PC-3 (cell line): Measurements from ENCODE around the gene DHRS2. TPM values are rescaled to one million over a fixed set of nuclear protein-coding genes. Genes with fewer than 3 reads are reported as not detected.

Experiments
- ATAC-seq: fragments of 200-7000 bp; cut with Tn5 transposase; 2 replicates; pipeline ENCODE4 v1.9.1; 2020; ENCODE audit warnings: mild to moderate bottlenecking, moderate library complexity
- BruUV-seq: library from RNA; stranded (reverse); fragments of 400-500 nt; replicated peaks from 2 replicates; lab custom pipeline; 2021; lab: Mats Ljungman, UMichigan
- CTCF ChIA-PET: fragments of 300-600 bp; sonication (Branson Sonifier 250); formaldehyde crosslinking; loops from one replicate; lab custom pipeline; 2022; ENCODE audit warnings: antibody characterized with exemption; lab: Charles Lee
- POLR2A ChIA-PET: fragments of 300-600 bp; sonication (Branson Sonifier 250); formaldehyde crosslinking; loops from one replicate; lab custom pipeline; 2022; ENCODE audit warnings: antibody characterized with exemption; ENCODE audit not compliant: unreplicated experiment; lab: Charles Lee
- DNase-seq: peaks from one replicate; pipeline ENCODE4 v3.0.0-alpha.2; 2015
- H2AFZ ChIP-seq: fragments of 300-600 bp; sonication (generic); 2 replicates; pipeline ENCODE4 v1.6.0; 2016; ENCODE audit warnings: antibody characterized with exemption, low read length
- H3F3A ChIP-seq: fragments of 300-600 bp; sonication (generic); one replicate; pipeline ENCODE4 v1.6.0; 2017; ENCODE audit warnings: antibody characterized with exemption, low read length, control low read depth, mild to moderate bottlenecking; ENCODE audit not compliant: unreplicated experiment
- H3K27ac ChIP-seq: fragments of 300-600 bp; sonication (generic); 2 replicates; pipeline ENCODE4 v1.5.1; 2016; ENCODE audit warnings: mild to moderate bottlenecking, low read length
- H3K27me3 ChIP-seq: fragments of 300-600 bp; sonication (generic); 2 replicates; pipeline ENCODE4 v1.6.1; 2016; ENCODE audit warnings: low read length, mixed read lengths
- H3K36me3 ChIP-seq: fragments of 300-600 bp; sonication (generic); 2 replicates; pipeline ENCODE4 v1.6.1; 2016; ENCODE audit warnings: low read depth, mixed run types, low read length, mixed read lengths
- H3K4me1 ChIP-seq: fragments of 300-600 bp; sonication (generic); 2 replicates; pipeline ENCODE4 v1.5.1; 2016; ENCODE audit warnings: low read length; ENCODE audit not compliant: insufficient read depth
- H3K4me2 ChIP-seq: fragments of 300-600 bp; sonication (generic); 2 replicates; pipeline ENCODE4 v1.6.0; 2016; ENCODE audit warnings: low read length
- H3K4me3 ChIP-seq: fragments of 300-600 bp; sonication (generic); 2 replicates; pipeline ENCODE4 v1.5.1; 2016; ENCODE audit warnings: mild to moderate bottlenecking, low read length, mixed read lengths
- H3K79me2 ChIP-seq: fragments of 300-600 bp; sonication (generic); 2 replicates; pipeline ENCODE4 v1.6.1; 2017; ENCODE audit warnings: low read length, mixed read lengths
- H3K9ac ChIP-seq: fragments of 300-600 bp; sonication (generic); 2 replicates; pipeline ENCODE4 v1.6.0; 2016; ENCODE audit warnings: mild to moderate bottlenecking, low read length
- H3K9me2 ChIP-seq: fragments of 300-600 bp; sonication (generic); replicated peaks from 2 replicates; pipeline ENCODE4 v1.6.1; 2016; ENCODE audit warnings: mixed run types, low read length, mixed read lengths
- H3K9me3 ChIP-seq: fragments of 300-600 bp; sonication (generic); 2 replicates; pipeline ENCODE4 v1.6.1; 2016; ENCODE audit warnings: low read length, mixed read lengths
- H4K20me1 ChIP-seq: fragments of 300-600 bp; sonication (generic); 2 replicates; pipeline ENCODE4 v1.6.1; 2016; ENCODE audit warnings: low read length, mixed read lengths
- EZH2 ChIP-seq: fragments of 300-600 bp; sonication (generic); IDR thresholded peaks from one replicate; pipeline ENCODE4 v1.6.1; 2017; ENCODE audit warnings: antibody characterized with exemption, mild to moderate bottlenecking, low read length; ENCODE audit not compliant: unreplicated experiment
- EZH2phosphoT487 ChIP-seq: fragments of 300-600 bp; sonication (generic); IDR thresholded peaks from 2 replicates; pipeline ENCODE4 v1.6.1; 2018; ENCODE audit warnings: mild to moderate bottlenecking, antibody characterized with exemption, low read length, borderline replicate concordance
- intact Hi-C: fragments of 100-400 bp; cut with micrococcal nuclease; formaldehyde crosslinking; loops from 2 replicates; pipeline ENCODE4 v1.9.0; 2023
- total RNA-seq: library from RNA; depleted of rRNA; stranded (reverse); fragments of >200 nt; gene quantifications from 2 replicates; pipeline ENCODE4 v1.2.3, GENCODE V29; 2014
- TF ChIP-seq, protein P1 (sequence below): fragments of 300-600 bp; sonication (generic); conservative IDR thresholded peaks from 2 replicates; pipeline ENCODE4 v1.5.1; 2017; ENCODE audit warnings: antibody characterized with exemption, low read depth, mild to moderate bottlenecking, low read length

The DHRS2 gene
- total RNA-seq, 1 experiment from 2014 or later, result 40.9 TPM

DNA sequence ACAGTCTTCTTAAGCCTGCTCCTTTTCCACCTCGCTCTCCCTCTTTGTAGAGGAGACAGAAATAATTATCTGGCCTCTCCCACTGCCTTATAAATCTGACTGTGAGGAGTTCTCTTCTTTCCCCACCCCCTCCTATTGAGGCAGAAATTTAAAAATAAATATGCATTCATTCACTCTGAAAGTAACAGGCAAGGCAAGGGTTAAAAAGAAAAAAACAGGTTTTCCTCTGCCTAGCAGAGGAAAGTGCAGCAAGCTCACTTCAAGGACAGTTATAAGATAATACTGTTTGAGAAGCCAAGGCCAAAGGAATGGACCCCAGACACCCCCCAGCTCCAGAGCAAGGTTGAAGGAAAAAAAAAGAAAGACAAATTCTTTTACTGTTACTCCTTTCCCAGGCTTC lies 56.3 kb downstream of the DHRS2 start:
- no peak for DNase-seq
- H3K4me2 ChIP-seq, result no peak overlapping the region
- peaks cover 49% of the 10 kb centered on the region for H3K27me3 ChIP-seq
- H4K20me1 ChIP-seq, result no peaks in the 10 kb centered on the region
- no peak overlapping the region for H3K27ac ChIP-seq
- CTCF ChIA-PET, result no interaction called here
- H3K9me2 ChIP-seq, result no peaks in the 10 kb centered on the region
- no peak overlapping the region for H2AFZ ChIP-seq
- H3K9ac ChIP-seq, result no peak overlapping the region
- no peaks in the 10 kb centered on the region for H3K4me1 ChIP-seq
- no peaks in the 10 kb centered on the region for H3K79me2 ChIP-seq
- no peaks in the 10 kb centered on the region for H3K36me3 ChIP-seq
- intact Hi-C loops, result no loop called here
- TF ChIP-seq, protein P1, sequence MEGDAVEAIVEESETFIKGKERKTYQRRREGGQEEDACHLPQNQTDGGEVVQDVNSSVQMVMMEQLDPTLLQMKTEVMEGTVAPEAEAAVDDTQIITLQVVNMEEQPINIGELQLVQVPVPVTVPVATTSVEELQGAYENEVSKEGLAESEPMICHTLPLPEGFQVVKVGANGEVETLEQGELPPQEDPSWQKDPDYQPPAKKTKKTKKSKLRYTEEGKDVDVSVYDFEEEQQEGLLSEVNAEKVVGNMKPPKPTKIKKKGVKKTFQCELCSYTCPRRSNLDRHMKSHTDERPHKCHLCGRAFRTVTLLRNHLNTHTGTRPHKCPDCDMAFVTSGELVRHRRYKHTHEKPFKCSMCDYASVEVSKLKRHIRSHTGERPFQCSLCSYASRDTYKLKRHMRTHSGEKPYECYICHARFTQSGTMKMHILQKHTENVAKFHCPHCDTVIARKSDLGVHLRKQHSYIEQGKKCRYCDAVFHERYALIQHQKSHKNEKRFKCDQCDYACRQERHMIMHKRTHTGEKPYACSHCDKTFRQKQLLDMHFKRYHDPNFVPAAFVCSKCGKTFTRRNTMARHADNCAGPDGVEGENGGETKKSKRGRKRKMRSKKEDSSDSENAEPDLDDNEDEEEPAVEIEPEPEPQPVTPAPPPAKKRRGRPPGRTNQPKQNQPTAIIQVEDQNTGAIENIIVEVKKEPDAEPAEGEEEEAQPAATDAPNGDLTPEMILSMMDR, result no peak
- TF ChIP-seq EZH2 (no peak), EZH2phosphoT487 (no peak)
- POLR2A ChIA-PET, result no interaction called here
- ATAC-seq, result no peak
- no peaks in the 10 kb centered on the region for H3K9me3 ChIP-seq
- no peaks in the 10 kb centered on the region for H3F3A ChIP-seq
- BruUV-seq, result no TSS peak
- H3K4me3 ChIP-seq, result no peak overlapping the region

DNA sequence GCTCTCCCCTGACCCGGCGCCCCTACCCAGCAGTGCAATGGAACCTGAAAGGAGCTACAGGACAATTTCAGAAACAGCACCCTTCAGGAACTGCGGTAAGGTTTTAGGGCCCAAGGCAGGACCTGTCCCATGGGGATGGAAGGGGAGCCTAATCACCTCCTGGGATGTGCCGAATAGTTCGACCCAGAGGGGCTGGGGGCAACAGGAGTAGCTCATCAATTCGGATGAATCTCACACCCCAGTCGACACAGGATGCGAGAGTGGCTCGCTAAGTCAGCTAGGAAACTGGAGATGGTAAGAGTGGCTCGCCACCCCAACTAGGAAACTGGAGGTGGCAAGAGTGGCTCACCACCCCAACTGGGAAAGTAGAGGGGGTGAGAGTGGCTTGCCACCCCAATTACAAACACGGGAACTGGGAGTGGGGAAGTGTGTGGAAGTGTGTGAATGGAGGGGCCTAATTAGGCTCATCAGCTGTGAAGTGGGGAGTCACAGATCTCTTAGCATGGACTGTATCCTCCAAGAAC lies 57.1 kb downstream of the DHRS2 start:
- Histone ChIP-seq H2AFZ (no peak overlapping the region), H3K4me3 (no peak overlapping the region), H4K20me1 (no peaks in the 10 kb centered on the region), H3K27me3 (peaks cover 53% of the 10 kb centered on the region), H3K4me2 (no peak overlapping the region), H3K4me1 (no peaks in the 10 kb centered on the region), H3K27ac (no peak overlapping the region), H3K9me3 (no peaks in the 10 kb centered on the region), H3K9ac (no peak overlapping the region), H3K9me2 (no peaks in the 10 kb centered on the region), H3K36me3 (no peaks in the 10 kb centered on the region), H3K79me2 (no peaks in the 10 kb centered on the region), H3F3A (no peaks in the 10 kb centered on the region)
- ATAC-seq, result no peak
- POLR2A ChIA-PET, result interaction anchor here (0.6 kb wide), 1 partner anchor 21 kb away, joined by 4 read pairs; no protein-coding TSS in a partner anchor
- CTCF ChIA-PET, result no interaction called here
- intact Hi-C loops, result no loop called here
- no TSS peak for BruUV-seq
- DNase-seq, result no peak
- TF ChIP-seq EZH2, result no peak
- TF ChIP-seq EZH2phosphoT487, result no peak
- TF ChIP-seq, protein P1, result no peak
